Activated CD8-positive, alpha-beta memory T cell treated with anti-CD3 and anti-CD28 coated beads for 4 hours (primary cell): ENCODE data around the gene ZNF615.
"Not testable (repeated sequence)": the region's sequence is repeated elsewhere in the genome, so short reads cannot be mapped to it uniquely, and the experiment has no call there.

Experiments
- DNase-seq, 2 donors: peaks; one replicate each; pipeline ENCODE4 v3.0.0-alpha.2; 2020; ENCODE audit warnings: low read depth in 2 of 2

The ZNF615 gene

GRCh38 chr19:51980116-51980736 is 27.8 kb downstream of the ZNF615 start:
- no peak for DNase-seq

DNA sequence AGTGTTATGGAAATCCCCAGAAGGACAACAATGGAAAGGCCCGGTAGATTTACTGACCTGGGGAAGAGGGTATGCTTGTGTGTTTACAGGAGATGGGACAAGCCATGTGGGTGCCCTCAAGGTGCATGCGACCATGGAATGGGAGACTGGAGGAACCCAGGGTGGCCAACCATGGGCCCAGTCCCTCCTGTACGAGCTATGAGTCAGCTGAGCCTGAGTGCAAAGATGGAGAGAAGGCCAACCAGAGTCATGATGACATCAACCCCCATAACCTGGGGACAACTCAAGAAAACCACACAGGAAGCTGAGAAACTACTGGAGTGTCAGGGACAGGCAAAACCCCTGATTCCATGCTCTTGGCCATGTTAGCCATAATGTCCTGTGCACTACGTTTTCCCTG is 29.1 kb downstream of the ZNF615 start:
- no peak for DNase-seq

- DNase-seq: no peak
Observed at GRCh38 chr19:51977346-51977745, 30.7 kb downstream of the ZNF615 start.

- DNase-seq: no peak
Observed at GRCh38 chr19:51976852-51977251, 31.2 kb downstream of the ZNF615 start.

DNA sequence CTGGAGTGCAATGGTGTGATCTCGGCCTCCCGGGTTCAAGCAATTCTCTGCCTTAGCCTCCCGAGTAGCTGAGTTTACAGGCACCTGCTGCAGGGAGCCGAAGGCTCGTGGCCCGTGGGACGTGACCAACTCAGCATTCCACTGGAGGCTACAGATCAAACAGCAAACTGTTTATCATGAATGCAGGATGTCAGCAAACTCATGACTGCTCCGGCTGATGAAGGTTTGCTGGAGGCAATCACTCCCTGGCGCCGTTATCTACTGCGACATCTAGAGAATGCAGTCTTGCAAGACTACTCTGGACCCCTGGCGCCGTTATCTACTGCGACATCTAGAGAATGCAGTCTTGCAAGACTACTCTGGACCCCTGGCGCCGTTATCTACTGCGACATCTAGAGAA is 32.2 kb downstream of the ZNF615 start:
- DNase-seq: not testable (repeated sequence)

- no peak for DNase-seq
Observed at GRCh38 chr19:51971624-51972023, 36.4 kb downstream of the ZNF615 start.

DNA sequence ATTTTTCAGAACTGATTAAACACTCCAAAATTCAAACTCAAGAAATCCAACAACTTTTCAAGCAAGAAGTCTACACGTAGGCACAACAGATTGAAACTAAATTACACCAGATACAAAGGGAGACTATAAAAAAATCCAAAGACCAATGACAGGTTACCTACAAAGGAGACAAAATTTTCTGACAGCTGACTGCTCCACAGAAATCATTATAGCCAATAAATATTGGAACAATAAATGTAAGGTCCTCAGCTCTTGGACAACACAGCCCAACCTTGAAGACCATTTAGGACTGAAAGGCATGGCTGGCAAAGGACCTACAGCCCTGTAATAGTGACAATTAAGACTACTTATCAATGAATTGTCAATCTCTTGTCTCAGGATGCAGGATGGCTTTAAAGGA is 37.3 kb downstream of the ZNF615 start:
- no peak for DNase-seq

GRCh38 chr19:51965583-51965982 is 42.4 kb downstream of the ZNF615 start:
- DNase-seq: no peak

DNA sequence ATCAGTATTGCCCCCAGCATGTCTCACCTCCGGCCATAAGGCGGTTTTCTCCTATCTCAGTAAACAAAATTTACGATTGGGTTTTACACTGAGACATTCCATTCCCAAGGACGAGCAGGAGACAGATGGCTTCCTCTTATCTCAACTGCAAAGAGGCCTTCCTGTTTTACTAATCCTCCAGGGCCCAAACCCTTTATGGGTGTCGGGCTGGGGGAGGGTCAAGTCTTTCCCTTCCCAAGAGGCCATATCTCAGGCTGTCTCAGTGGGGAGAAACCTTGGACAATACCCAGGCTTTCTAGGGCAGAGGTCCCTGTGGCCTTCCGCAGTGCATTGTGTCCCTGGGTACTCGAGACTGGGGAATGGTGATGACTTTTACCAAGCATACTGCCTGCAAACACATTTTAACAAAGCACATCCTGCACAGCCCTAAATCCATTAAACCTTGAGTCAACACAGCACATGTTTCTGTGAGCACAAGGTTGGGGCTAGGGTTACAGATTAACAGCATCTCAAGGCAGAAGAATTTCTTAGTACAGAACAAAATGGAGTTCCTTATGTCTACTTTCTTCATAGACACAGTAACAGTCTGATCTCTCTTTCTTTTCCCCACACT is 47.3 kb downstream of the ZNF615 start:
- not testable (repeated sequence) for DNase-seq

DNA sequence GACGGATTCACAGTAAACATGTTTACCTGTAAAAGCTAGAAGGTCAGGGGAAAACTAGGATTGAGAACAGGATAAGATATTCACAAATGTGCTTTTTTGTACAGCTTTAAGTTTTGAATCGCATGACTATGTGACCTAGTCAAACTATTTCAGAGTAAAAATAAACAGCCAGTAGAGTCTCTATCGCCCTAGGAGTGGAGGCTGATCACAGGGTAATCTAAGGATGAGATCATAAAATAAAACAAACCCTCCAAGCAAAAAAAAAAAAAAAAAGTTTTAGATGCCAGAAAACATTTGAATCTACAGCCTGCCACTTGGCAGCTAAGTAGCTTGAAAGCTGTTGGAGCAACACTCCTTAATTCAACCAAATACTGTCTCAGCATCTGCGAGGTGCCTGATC is 48.2 kb downstream of the ZNF615 start:
- no peak for DNase-seq

DNA sequence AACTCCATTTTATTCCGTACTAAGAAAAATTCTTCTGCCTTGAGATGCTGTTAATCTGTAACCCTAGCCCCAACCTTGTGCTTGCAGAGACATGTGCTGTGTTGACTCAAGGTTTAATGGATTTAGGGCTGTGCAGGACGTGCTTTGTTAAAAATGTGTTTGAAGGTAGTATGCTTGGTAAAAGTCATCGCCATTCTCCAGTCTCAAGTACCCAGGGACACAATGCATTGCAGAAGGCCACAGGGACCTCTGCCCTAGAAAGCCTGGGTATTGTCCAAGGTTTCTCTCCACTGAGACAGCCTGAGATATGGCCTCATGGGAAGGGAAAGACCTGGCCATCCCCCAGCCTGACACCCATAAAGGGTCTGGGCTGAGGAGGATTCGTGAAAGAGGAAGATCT is 50.2 kb downstream of the ZNF615 start:
- DNase-seq: not testable (repeated sequence)

- no peak for DNase-seq
Observed at GRCh38 chr19:51948975-51949374, 59.0 kb downstream of the ZNF615 start.

DNA sequence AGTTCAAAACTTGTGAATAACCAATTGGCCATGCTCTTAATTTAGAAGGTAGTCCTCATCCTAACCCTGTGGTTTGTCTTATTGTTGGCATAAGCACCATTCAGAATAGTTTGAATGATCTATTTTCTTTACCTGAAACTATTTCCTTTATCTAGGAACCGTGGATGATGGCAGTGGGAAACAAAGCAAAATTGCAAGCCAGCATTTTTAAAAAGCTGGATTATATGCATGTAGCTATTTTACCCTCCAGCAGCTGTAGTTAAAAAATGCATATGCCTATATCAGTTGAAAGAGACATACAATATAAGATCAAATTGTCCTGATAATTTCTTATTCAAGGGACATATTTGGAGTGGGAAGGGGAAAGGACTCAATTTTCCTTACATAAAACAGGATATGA is 61.4 kb downstream of the ZNF615 start:
- no peak for DNase-seq

DNA sequence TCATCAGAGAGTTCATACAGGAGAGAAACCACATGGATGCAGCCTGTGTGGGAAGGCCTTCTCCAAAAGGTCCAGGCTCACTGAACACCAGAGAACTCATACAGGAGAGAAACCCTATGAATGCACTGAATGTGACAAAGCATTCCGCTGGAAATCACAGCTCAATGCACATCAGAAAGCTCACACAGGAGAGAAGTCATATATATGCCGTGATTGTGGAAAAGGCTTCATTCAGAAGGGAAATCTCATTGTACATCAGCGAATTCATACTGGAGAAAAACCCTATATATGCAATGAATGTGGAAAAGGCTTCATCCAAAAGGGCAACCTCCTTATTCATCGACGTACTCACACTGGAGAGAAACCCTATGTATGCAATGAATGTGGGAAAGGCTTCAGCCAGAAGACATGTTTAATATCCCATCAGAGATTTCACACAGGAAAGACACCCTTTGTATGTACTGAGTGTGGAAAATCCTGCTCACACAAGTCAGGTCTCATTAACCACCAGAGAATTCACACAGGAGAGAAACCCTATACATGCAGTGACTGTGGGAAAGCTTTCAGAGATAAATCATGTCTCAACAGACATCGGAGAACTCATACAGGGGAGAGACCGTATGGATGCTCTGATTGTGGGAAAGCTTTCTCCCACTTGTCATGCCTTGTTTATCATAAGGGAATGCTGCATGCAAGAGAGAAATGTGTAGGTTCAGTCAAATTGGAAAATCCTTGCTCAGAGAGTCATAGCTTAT is 63.0 kb downstream of the ZNF615 start:
- DNase-seq: no peak
